A204.1 (cell line): ENCODE results near the gene LRRC1.

Experiments
- FAIRE-seq: peaks from 2 replicates; lab custom pipeline; 2012; peaks lifted over from hg19 to GRCh38; lab: Jason Lieb, UNC

LRRC1 gene

DNA sequence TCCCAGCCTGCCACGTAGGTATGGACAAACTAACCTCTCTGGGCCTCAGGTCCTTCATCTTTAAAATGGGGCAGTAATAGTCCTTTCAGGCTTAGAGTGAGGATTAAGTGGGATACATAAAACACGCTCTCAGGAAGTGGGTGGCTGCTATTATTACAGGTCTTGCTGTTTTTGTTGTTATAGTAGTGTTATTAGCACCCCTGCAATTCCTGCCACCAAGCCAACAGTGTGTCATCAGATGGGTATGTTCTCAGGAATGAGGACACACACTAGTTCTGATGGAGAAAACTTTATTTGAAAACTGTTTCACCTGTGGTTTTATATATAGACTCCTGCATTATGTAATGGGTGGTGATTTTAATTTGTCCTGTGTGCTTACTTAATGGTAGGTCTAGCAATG, 131.7 kb downstream of the LRRC1 start:
- FAIRE-seq, result no peak

DNA sequence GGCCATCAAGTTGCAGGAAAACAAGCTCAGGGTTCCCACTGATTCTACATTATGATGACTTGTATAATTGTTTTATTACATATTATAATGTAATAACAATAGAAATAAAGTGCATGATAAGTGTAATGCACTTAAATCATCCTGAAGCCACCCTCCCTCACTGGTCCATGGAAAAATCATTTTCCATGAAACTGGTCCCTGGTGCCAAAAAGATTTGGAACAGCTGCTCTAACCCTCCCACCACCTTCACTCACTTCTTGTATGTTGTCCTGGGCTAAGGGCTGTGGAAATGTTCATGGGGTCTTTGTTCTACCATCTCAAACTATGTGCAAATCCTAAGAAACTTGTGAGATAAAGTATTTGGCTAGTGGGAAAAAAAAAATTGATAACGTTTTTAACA, 133.8 kb downstream of the LRRC1 start:
- no peak for FAIRE-seq

DNA sequence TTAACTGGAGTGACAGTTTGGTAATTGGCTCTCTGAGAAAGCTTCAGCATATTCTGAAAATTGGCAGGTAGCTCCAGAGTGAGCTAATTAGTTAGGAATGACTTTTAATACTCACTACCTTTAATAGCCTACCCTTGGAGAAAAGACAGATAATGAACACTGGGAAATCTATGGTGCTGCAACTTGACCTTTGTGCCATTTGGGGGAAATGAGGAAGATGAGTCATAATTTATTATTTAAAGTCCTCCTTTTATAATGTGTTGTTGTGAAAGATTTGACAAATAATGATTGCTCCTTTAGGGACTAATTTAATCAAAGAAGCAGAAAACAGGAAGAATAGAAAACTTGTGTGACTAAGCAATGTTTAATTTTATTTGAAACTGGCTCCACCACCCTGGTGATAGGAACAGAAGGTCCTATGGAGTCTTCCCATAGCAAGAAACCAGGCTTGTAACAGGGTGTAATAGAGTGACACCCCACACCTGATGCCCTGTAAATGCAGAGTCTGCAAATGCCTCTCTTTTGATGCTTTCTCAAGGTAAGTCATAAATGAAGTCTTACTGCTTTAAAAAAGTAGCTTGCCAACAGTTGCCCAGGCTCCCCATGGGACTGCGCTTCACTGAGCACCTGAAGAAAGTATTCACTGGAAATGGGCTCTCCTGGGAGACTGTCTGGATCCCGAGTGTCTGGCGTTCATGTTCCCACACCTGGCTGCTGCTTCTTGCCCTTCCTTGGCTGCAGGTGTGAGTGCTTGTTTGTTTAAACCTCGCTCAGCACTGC, 134.4 kb downstream of the LRRC1 start:
- no peak for FAIRE-seq

DNA sequence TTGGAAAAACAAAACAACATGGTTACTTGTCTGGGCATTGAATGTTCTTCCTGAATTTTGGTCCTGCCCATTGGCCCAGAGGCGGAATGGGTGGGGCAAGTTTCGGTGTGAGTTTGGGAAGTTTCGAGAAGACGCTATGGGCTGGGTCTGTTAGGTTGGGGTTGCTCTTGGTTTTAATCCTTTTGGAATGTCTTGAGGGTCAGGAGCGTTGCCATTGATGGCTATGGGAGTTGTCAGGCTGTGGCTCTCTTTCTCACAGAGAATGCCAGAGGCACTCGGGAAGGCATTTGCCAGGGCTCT, 135.0 kb downstream of the LRRC1 start:
- no peak for FAIRE-seq

DNA sequence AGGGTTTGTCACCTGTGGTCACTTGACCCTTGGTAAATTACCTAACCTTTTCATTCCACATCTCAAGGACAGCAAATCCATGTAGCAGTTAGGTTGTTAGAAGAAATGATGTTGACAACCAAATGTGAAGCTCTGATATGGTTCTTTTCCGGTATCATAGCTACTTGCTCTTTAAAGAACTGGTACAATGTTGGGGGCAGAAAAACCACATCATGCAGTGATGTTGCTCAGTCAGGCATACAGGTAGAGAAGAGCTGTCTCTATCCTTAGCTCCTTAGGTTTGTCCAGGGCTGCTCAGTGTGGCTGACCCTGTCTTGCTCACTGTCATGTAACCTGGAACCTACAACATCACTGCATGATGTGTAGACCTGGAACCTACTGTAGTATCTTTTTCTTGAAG, 135.5 kb downstream of the LRRC1 start:
- FAIRE-seq, result no peak

DNA sequence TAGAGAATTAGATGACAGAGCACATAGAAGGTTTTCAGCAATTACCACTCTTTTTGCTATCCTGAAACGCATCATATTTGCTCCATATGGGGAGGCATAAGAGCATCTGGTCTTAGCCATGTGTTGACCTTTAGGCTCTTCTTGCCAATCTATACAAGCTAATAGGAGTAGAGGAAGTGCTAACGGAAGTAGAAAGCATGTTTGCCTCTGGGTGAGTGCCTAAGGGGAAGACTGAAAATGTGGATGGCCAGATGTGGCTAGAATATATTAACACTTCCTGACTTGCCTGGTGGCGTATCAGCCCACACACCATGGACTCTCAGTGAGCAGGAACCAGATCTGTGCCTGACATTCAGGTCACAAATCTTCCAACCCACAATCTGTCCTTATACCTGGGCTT, 136.3 kb downstream of the LRRC1 start:
- no peak for FAIRE-seq

DNA sequence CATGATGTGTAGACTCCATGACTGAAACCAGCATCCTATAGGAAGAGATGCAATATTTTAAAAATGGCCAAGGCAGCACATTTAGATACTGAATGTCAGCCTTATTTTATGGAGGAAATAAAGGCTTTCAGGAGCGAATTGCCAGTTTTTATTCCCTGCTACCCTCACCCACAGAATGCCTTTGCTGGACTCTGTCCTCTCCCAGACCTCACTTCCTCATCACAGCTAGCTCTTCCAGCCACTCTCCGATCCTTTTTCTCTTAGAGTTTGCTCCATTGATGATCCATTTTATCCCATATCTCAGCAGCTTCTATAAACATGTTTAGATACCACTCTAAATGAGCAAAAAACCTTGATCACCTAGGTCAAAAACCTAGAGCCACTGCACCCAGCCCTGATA, 137.7 kb downstream of the LRRC1 start:
- no peak for FAIRE-seq

DNA sequence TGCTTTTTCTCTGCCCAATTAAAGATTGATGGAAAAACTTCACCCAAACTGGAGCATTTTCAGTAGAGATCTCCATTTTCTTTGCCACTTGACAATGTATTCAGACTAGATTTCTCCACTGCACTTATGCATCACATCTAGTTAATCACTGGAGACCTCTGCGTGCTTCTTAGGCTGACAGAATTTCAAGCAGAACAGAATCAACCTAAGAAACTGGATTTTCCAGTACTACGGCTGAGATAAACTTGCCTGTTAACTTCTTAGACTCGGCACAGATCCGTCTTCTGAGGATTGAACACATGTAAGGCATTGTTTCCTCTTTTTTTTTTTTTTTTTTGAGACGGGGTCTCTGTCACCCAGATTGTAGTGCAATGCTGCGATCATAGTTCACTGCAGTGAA, 139.2 kb downstream of the LRRC1 start:
- FAIRE-seq, result no peak

DNA sequence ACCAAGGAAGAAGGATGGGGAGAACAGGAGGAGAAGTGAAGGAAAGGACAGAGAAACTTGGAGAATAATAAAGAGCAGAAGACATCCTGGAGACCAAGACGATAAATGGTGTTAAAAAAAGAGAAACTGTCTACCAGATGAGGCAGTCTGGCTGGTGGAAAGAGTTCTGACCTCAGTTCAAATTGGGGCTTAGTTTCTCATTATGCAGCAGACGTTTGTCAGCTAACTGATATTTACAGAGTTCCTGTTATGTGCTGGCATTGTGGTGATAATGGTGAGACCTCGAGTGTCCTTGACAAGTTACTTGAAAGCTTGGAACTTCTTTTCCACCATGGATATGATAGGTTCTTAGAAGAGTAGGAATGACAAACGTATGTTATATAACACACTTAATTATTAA, 142.7 kb downstream of the LRRC1 start:
- FAIRE-seq, result no peak

DNA sequence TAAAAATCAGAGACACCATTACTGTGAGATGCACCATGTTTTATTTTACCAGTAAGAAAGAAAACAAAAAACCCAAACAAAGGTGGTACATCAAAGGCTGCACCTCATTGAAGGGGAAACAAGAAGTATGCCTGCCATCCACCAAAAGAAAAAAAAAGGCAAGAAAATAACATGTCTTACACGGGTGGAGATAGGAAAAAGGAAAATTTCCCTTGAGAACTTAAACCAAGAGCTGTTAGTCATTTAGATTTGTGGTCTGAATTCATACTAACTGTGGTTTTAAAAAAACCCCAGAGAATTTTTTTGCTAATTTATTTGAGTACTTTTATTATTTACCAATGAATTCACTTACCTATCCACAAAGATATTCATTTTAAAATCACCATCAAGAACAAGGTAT, 144.0 kb downstream of the LRRC1 start:
- no peak for FAIRE-seq

DNA sequence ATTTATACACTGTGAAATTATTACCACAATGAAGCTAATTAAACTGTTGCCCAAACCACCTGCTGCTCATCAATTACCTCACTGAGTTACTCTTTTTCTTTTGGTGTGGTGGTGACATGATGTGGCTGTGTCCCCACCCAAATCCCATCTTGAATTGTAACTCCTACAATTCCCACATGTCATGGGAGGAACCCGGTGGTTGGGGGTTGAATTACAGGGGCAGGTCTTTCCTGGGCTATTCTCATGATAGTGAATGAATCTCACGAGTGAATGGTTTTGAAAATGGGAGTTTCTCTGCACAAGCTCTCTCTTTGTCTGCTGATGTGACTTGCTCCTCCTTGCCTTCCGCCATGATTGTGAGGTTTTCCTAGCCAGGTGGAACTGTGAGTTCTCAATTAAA, 145.0 kb downstream of the LRRC1 start:
- FAIRE-seq, result no peak

DNA sequence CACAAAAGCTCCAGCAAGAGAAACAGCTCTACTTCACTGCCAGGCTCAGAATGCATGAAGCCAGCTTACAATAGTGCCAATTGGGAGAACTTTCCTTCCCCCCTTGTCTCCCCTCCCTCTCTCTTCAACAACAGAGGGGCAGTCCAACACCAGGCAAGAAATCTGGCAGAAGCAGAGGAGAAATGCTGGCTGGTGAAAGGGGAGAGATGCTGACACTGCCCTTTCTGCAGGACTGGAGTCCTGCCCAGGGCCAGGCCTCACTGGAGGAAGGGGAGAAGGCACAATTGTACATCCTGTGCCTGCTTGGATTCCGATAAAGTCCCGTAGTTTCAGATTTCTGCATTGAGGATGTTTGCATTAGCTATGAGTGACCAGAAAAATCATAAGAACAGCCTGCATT, 148.6 kb downstream of the LRRC1 start:
- FAIRE-seq, result no peak

DNA sequence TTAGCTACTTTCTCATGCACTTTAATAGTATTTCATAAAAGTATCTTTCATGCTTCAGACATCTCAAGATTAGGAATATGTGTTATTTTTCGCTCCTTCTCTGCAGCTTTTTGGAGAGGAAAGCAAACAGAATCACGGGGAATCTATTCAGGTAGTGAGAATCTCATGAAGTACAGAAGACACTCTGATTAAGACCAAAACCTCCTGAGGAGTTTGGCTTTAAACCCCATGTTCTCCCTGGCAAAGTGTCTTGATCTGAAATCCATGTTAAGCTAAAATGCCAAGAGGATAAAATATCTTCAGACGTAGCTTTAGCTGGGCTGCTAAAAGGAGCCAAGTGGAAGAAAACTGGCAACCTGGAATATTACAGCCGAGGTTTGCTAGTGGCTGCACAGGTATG, 149.3 kb downstream of the LRRC1 start:
- no peak for FAIRE-seq

DNA sequence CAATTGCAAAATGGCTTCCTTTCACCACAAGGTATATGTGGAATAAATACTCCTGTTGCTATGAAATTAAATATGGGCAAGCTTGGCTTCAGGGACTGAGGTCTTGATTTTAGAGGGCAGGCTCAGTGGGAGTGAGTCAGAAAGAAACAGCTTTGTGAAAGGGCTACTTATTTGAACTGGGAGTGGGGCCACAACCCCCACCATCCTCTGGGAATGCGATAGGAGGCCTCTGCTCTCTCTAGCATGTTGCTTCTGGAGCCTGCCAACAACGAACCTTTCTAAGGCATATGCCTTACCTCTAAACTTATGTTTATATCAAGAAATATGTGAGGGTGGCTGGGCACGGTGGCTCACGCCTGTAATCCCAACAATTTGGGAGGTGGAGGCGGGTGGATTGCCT, 149.7 kb downstream of the LRRC1 start:
- FAIRE-seq, result no peak

DNA sequence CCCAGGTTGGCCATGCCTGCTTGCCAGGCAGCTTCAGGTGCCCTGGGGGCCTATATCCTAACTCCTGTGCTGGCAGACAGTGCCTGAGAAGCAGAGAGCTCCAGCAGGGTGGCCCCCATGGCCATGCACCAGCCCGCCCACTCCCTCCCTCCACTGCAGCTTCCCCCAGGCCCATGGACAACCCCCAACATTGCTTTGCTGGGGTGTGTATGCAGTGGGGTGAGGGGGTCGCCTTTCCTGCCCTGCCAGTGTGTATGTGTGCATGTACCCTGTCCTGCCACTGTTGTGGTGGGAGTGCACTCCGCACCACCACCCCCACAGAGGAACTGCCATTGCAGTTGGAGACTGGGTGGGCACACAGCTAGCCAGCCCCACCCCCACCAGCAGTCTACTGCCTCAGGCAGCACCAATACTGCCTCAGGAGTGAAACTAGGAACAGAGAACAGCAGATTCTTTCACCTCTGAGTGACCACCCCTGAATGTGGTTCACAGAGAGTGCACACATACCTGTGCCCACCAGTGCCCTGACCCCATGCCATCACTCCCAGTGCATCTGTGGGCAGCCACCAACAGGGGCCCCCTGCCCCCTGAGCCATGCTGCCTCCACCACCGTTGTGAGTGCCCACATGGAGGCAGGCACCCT, 151.1 kb downstream of the LRRC1 start:
- no peak for FAIRE-seq

DNA sequence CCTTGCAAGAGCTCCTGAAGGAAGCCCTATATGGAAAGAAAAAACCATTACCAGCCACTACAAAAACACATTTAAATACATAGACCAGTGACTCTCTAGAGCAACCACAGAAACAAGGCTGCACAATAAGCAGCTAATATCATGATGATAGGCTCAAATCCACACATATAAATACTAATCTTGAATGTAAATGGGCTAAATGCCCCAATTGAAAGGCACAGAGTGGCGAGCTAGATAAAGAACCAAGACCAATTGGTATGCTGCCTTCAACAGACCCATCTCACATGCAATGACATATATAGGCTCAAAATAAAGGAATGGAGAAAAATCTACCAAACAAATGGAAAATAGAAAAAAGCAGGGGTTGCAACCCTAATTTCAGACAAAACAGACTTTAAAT, 153.0 kb downstream of the LRRC1 start:
- FAIRE-seq, result no peak

DNA sequence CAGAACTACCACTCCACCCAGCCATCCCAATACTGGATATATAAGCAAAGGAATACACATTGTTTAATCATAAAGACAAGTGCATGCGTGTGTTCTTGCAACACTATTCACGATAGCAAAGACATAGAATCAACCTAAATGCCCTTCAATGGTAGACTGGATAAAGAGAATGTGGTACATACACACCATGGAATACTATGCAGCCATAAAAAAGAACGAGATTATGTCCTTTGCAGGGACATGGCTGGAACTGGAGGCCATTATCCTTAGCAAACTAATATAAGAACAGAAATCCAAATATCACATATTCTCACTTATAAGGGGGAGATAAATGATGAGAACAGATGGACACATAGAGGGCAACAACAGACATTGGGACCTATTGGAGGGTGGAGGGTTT, 156.6 kb downstream of the LRRC1 start:
- FAIRE-seq, result no peak

DNA sequence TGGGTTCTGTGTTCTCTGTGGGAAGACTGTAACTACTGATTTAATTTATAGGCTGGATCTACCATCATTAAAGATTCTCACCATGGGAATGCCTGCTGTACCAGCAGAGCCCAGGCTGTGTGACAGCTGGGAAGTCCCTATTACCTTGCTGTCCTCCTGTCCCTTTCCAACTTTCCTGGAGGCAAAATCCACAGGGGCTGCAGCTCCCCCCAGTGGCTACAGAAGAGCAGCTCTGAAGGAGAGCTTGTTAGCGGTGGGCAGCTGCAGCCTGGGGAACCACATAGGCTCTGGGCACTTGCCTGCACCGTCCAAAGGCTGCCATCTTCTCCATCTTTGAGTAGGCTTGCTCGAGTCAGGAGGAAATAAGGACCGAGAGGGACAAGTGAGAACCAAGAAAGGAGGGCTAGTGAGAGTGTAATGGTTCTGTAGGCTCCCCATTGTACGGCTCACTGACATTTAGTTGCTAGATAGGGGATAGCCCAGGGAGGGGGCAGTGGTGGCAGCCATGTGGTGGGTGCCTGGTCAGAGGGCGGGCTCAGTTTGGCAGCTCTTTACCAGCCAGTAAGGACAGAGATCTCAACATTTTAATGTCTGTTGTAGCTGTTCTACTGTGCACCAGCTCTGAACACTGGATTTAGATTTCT, 161.4 kb downstream of the LRRC1 start:
- no peak for FAIRE-seq

DNA sequence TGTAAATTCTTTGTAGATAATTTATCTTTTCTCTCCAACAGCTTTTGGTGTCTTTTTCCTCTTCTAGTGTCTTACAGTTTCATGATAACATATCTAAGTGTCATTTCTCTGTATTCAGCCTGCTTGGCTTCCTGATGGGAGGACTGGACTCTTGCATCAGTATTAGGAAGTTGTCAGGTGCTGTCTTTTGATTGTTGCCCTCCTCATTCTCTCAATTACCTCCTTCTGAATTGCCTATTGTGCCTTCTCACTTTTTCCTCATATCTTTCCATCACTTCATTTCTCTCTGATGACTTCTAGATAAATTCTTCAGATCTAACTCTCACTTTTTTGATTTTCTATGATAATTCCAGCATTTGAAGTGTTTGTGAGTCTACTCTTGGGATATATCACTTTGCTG, 162.0 kb downstream of the LRRC1 start:
- FAIRE-seq, result no peak

DNA sequence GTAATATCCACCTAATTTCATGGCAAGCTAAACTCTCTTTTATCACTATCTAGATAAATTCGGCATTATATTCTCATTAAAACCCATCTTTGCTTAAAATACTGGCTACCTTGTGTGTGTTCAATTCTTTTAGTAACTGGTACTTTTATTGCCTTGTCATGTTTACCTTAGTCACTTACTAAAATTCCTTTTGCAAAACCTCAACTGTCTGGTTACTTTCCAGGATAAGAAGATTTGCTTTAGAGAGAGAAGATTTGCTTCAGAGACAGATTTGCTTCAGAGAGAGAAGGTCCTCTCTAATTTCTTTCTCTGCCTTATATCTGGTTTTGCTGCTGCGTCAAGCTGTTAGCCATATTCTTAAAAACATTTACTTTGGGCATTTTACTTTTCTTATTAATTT, 164.9 kb downstream of the LRRC1 start:
- FAIRE-seq, result no peak

DNA sequence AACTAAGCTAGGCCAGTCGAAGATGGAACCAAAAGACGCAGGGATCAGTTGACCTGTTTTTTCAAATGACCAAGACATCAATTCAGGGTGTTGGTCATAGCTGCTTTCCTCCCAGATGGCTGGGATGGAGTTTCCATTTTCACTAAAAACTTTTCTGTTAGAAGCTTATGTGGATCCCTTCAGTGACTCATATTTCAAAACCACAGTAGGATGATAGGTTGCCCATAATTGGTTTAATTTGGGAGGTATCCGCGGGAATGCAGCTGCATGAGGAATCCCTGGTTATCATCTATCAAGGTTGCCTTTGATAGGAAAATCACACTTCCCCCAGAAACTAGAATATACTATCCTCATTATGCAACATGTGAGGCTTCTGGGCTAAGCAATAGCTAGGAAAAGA, 165.5 kb downstream of the LRRC1 start:
- FAIRE-seq, result no peak

DNA sequence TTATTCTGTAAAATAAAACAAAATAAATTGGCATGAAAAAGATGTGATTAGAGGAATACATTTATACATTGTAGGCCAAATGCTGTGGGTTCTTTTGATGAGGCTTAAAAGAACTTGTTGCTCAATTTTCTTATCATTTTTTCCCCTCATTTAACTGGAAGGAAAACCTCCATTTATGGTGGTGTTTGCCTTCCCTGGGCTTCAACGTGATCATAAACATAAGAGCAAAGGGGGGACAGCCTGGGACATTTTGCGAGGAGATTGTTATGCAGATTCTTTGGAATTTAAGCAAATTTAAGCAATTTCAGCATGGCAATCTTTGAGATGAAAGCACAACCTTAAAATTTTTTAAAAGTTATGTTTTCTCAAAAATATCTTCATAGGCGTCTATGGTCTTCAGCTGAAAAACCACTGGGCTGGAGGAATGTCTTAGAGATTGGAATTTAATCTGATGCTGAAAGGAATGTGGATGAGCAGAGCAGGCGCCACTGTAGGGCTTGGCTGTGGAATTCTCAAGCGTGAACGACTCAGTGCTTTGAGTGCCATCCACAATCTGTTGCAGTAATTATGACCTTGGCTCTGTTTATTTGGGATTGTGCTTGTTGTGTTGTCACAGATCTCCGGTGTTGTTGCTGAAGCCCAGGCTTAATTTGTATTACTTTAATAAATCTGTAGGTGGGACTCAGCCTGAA, 167.0 kb downstream of the LRRC1 start:
- no peak for FAIRE-seq

DNA sequence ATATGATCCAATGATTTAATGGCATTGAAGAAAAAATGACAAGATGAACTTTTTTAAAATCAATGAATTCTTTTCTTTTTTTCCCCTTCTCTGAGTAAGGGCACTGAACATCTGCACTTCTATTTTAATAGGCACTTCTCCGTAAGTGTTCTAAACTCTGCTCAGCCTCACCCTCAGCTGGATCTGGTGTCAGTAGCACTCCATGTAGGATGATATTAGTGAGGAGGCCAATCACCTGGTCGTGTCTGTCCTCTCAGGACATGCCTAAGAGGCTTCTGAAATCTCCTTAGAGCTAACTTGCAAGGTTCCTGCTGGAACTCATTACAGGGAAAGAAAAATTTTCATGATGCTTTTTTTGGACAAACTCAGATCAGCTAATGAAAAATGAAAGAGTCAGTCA, 167.8 kb downstream of the LRRC1 start:
- FAIRE-seq, result no peak
